IPS-NIHi7 (cell line): ENCODE data around the gene CCDC63.
"Not testable (repeated sequence)": the region's sequence is repeated elsewhere in the genome, so short reads cannot be mapped to it uniquely, and the experiment has no call there.

ENCODE experiments used
- DNase-seq: peaks from one replicate; pipeline ENCODE4 v3.0.0; 2012; ENCODE audit warnings: mixed read lengths; ENCODE audit errors: extremely low spot score

Gene CCDC63

GRCh38 chr12:110844551-110845338 lies 2.0 kb upstream of the CCDC63 start:
- no peak for DNase-seq

- no peak for DNase-seq
These were observed 1.5 kb upstream of the CCDC63 start for GRCh38 chr12:110845339-110845682.

- DNase-seq, result no peak
These were observed 1.6 kb downstream of the CCDC63 start for GRCh38 chr12:110848314-110848923.

- no peak for DNase-seq
These were observed 2.4 kb downstream of the CCDC63 start for GRCh38 chr12:110849221-110849620.

DNA sequence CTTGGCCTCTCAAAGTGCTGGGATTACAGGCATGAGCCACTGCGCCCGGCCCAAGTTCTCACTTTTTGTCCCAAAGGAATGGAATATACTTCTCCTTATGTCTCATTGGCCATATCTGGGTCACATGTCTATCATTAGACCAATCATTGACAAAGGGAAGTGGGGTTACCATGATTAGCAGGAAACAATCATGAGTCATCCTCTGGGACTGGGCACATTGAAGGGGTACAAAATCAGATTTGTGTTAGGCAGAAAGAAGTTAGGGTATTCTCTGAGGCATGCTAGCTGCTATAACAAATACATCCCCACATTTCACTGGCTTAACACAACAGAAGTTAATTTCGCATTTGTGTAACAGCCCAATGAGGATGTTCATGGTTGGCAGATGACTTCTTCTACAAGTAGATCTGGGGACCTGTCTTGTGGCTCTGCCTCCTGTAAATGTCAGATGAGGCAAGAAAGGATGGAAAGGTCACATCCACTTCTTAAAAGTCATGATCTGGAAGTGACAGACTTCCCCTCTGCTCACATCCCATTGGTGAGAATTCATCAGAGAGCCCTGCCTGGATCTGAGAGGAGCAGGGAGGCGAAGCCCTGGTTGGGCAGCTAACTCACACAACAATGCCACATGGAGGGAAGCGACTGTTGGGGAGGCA lies 3.1 kb downstream of the CCDC63 start:
- no peak for DNase-seq

GRCh38 chr12:110850762-110851161 lies 4.0 kb downstream of the CCDC63 start:
- no peak for DNase-seq

- no peak for DNase-seq
These were observed 7.0 kb downstream of the CCDC63 start for GRCh38 chr12:110853836-110854235.

DNA sequence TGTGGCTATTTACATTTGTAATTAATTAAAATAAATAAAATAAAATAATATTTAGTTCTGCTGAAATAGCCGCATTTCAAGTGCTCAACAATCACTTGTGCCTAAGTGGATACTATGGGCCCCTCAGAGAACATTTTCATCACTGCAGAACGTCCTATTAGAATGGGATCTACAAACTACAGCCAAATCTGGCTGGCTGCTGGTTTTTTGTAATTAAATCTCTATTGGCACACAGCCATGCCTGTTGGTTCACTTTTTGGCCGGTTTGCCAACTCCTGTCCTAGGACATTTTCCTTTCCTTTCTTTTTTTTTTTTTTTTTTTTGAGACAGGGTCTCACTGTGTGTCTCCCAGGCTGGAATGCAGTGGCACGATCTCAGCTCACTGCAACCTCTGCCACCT lies 9.8 kb downstream of the CCDC63 start:
- DNase-seq, result no peak

DNA sequence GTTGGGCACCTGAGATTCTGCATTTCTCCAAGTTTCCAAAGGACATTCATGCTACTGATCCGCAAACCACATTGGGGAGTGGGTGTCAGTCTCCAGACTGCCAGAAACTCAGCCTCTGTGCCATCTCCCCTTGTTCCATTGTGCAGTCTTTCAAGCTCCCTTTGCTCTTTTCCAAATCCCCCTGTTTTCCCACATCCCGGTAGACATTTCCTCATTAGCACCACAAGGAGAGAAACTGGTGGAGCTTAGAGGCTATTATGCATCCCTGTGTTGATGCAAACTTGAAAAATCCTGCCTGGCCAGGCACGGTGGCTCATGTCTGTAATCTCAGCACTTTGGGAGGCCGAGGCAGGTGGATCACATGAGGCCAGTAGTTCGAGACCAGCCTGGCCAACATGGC lies 10.7 kb downstream of the CCDC63 start:
- DNase-seq, result no peak

GRCh38 chr12:110857954-110858353 lies 11.2 kb downstream of the CCDC63 start:
- DNase-seq, result not testable (repeated sequence)

GRCh38 chr12:110858848-110859247 lies 12.1 kb downstream of the CCDC63 start:
- DNase-seq, result no peak

DNA sequence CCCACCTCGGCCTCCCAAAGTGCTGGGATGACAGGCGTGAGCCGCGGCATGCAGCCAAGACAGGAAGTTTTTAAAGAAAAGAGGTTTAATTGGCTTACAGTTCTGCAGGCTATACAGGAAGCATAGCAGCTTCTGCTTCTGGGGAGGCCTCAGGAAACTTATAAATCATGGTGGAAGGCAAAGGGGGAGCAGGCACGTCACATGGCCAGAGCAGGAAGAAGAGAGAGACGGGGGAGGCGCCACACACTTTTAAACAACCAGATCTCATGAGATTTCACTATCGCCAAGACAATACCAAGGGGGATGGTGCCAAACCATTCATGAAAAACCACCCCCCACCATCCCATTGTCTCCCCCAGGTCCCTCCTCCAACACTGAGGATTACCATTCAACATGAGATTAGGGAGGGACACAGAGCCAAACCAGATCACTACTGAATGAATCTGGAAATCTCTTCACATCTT lies 14.1 kb downstream of the CCDC63 start:
- no peak for DNase-seq

DNA sequence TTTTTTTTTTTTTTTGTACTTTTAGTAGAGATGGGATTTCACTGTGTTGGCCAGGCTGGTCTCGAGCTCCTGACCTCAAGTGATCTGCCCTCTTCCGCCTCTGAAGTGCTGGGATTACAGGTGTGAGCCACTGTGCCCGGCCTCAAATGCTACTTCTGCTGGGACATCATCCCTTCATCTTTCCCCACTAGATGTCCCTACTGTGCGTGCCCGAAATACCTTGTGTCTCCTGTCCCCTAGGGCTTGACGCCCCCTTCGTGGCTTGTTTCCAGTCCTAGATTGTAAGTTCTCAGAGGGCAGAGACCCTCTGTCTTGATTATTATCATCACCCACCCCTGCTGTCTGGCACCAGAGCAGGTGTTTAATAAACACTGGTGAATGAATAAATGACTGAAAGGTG lies 14.9 kb downstream of the CCDC63 start:
- peak; percentile 57 for DNase-seq

- no peak for DNase-seq
These were observed 15.5 kb downstream of the CCDC63 start for GRCh38 chr12:110862329-110862728.

DNA sequence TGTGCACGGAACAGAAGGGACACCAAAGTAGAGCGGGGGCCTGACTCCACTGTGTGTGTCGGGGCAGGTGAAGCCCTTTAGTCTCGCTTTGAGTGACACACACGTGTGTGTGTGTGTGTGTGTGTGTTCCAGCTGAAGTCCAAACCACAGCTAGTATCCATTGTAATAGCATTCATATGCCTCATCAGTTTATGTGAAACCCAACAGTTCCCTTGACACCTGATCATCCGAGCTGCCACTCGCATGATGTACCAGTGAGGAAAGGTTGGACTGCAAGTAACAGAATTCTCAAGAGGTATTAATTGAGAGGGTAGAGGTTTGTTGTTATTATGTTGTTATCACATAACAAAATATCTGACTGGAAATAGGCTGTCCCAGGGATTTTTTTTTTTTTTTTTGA lies 16.4 kb downstream of the CCDC63 start:
- DNase-seq, result no peak

DNA sequence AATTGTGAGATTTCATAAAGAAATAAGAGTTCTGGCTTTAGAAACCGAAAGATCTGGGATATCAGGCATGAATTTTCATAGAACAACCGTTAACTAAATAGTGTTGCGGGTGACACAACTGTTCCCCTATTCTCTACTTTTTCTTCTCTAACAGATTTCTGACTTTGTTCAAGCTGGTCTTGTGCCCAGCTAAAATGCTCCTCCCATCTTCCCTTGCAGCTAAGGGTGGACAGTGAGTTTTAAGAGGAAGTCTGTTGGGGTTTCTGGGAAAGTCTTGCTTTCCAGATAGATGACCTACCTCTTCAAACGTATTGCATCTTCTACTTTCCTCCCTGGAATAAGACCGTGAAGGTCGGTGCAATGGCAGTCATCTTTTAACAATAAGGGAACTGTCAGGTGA lies 18.7 kb downstream of the CCDC63 start:
- DNase-seq, result no peak

- DNase-seq, result no peak
These were observed 22.2 kb downstream of the CCDC63 start for GRCh38 chr12:110869026-110869425.

DNA sequence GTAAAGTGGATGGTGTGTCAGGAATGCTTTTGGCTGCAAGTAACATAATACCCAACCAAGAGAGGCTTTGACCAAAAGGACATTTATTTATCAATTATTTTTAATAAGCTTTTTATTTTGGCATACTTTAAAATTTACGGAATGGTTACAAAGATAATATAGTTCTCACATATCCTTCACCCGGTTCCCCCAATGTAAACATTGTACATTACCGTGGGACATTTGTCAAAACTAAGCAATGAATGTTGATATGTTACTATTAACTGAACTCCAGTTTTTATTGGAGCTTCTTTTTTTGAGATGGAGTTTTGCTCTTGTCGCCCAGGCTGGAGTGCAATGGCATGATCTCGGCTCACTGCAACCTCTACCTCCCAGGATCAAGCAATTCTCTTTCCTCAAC lies 23.0 kb downstream of the CCDC63 start:
- DNase-seq, result no peak

DNA sequence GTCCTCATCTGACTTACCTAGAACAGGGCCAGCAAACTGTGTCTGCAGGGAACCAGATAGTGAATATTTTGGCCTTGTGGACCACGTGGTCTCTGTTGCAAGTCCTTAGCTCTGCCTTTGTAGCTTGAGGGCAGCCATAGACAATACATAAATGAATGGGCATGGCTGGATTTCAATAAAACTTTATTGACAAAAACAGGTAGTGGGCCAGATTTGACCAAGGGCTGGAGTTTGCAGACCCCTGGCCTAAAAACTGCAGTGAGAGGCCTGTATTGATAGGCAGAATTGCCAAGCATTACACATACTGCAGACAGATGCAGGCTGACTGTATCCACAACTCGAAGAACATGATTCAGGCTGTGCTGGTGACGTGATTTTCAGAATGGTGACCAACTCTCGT lies 25.3 kb downstream of the CCDC63 start:
- DNase-seq, result no peak

DNA sequence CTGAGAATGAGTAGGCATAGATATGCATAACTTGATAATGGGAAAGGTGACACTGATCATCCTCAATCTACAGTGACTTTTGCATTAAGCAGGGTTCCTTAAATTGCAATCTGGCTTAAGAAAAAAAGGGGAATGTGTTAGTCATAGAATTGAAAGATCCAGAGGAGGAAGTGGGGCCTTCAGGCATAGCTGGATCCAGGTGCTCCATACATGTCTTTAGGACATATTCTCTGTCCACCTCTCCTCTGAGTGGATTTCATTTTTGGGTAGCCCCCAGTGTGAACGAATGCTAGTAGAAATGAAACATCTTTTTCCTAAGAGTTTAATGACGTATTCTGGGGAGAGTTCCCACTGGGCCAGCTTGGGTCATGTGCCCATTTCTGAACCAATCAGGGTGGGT lies 27.6 kb downstream of the CCDC63 start:
- no peak for DNase-seq

- DNase-seq, result no peak
These were observed 28.0 kb downstream of the CCDC63 start for GRCh38 chr12:110874781-110875180.

DNA sequence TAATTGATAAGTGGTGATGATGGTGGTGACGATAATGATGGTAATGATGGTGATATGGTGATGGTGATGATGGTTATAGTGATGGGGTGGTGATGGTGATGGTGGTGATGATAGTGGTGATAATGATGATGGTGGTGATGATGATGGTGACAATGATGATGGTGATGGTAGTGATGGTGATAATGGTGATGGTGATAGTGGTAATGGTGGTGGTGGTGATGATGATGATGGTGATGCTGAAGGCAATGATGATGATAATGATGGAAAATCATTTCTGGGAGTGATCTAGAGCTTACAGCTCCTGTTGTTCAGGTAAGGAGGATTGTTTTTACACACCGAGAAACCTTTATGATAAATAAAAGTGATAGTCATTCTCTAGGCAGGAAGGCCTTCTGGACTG lies 33.9 kb downstream of the CCDC63 start:
- DNase-seq, result no peak

GRCh38 chr12:110883251-110883650 lies 36.5 kb downstream of the CCDC63 start:
- DNase-seq, result no peak
